ENCODE measurements around the gene BATF.

BATF gene

GRCh38 chr14:75589931-75590330 is 67.7 kb downstream of the BATF start:
- Histone ChIP-seq H3K4me3 (ENCODE audit: low read length in 2 of 2) (no peak overlapping the region), H3K36me3 (ENCODE audit: control insufficient read depth in 2 of 2, insufficient read depth in 2 of 2, low read length in 2 of 2) (peaks cover 3 to 6% of the 10 kb centered on the region in 2 donors), H3K9me3 (ENCODE audit: control insufficient read depth in 2 of 2, low read length in 2 of 2) (no peaks in the 10 kb centered on the region), H3K9ac (ENCODE audit: low read depth in 1 of 2, low read length in 2 of 2) (no peak overlapping the region), H3K27ac (ENCODE audit: low read depth in 2 of 2, low read length in 2 of 2) (no peak overlapping the region), H3K27me3 (ENCODE audit: control insufficient read depth in 2 of 2, insufficient read depth in 2 of 2, low read length in 2 of 2) (no peaks in the 10 kb centered on the region), H3K4me1 (ENCODE audit: control insufficient read depth in 2 of 2, insufficient read depth in 2 of 2, low read length in 2 of 2) (no peaks in the 10 kb centered on the region)

- H3K9ac ChIP-seq (ENCODE audit: low read depth in 1 of 2, low read length in 2 of 2): no peak overlapping the region
- H3K27me3 ChIP-seq (ENCODE audit: control insufficient read depth in 2 of 2, insufficient read depth in 2 of 2, low read length in 2 of 2): no peaks in the 10 kb centered on the region
- no peak overlapping the region for H3K4me3 ChIP-seq (ENCODE audit: low read length in 2 of 2)
- H3K27ac ChIP-seq (ENCODE audit: low read depth in 2 of 2, low read length in 2 of 2): no peak overlapping the region
- H3K36me3 ChIP-seq (ENCODE audit: control insufficient read depth in 2 of 2, insufficient read depth in 2 of 2, low read length in 2 of 2): peaks cover 3 to 6% of the 10 kb centered on the region in 2 donors
- no peaks in the 10 kb centered on the region for H3K4me1 ChIP-seq (ENCODE audit: control insufficient read depth in 2 of 2, insufficient read depth in 2 of 2, low read length in 2 of 2)
- no peaks in the 10 kb centered on the region for H3K9me3 ChIP-seq (ENCODE audit: control insufficient read depth in 2 of 2, low read length in 2 of 2)
These were observed 69.2 kb downstream of the BATF start for GRCh38 chr14:75591331-75591946.

GRCh38 chr14:75591987-75592575 is 69.8 kb downstream of the BATF start:
- Histone ChIP-seq H3K9ac (ENCODE audit: low read depth in 1 of 2, low read length in 2 of 2) (no peak overlapping the region), H3K27me3 (ENCODE audit: control insufficient read depth in 2 of 2, insufficient read depth in 2 of 2, low read length in 2 of 2) (no peaks in the 10 kb centered on the region)

GRCh38 chr14:75595226-75595625 is 73.0 kb downstream of the BATF start:
- H3K27ac ChIP-seq (ENCODE audit: low read depth in 2 of 2, low read length in 2 of 2): no peak overlapping the region
- no peaks in the 10 kb centered on the region for H3K27me3 ChIP-seq (ENCODE audit: control insufficient read depth in 2 of 2, insufficient read depth in 2 of 2, low read length in 2 of 2)
- no peak overlapping the region for H3K9ac ChIP-seq (ENCODE audit: low read depth in 1 of 2, low read length in 2 of 2)
- H3K4me3 ChIP-seq (ENCODE audit: low read length in 2 of 2): no peak overlapping the region
- H3K36me3 ChIP-seq (ENCODE audit: control insufficient read depth in 2 of 2, insufficient read depth in 2 of 2, low read length in 2 of 2): peaks cover 3 to 4% of the 10 kb centered on the region in 2 donors
- no peaks in the 10 kb centered on the region for H3K4me1 ChIP-seq (ENCODE audit: control insufficient read depth in 2 of 2, insufficient read depth in 2 of 2, low read length in 2 of 2)
- H3K9me3 ChIP-seq (ENCODE audit: control insufficient read depth in 2 of 2, low read length in 2 of 2): no peaks in the 10 kb centered on the region

More at GRCh38 chr14:75591987-75592575, 69.8 kb downstream of the BATF start:
- Histone ChIP-seq H3K27ac (ENCODE audit: low read depth in 2 of 2, low read length in 2 of 2) (no peak overlapping the region), H3K4me3 (ENCODE audit: low read length in 2 of 2) (no peak overlapping the region), H3K9me3 (ENCODE audit: control insufficient read depth in 2 of 2, low read length in 2 of 2) (no peaks in the 10 kb centered on the region), H3K36me3 (ENCODE audit: control insufficient read depth in 2 of 2, insufficient read depth in 2 of 2, low read length in 2 of 2) (peaks cover 3 to 6% of the 10 kb centered on the region in 2 donors), H3K4me1 (ENCODE audit: control insufficient read depth in 2 of 2, insufficient read depth in 2 of 2, low read length in 2 of 2) (no peaks in the 10 kb centered on the region)

All from mucosa of rectum (tissue), 2 donors.